Esophagus (tissue), 2 donors: ENCODE measurements around the gene TRAK1. TPM values are rescaled to one million over a fixed set of nuclear protein-coding genes. Genes with fewer than 3 reads are reported as not detected.

Experiments
- H3K27ac ChIP-seq, 2 donors: one replicate each; pipeline ENCODE4 v1.5.1; 2013; ENCODE audit warnings: low read depth in 2 of 2, mild to moderate bottlenecking in 2 of 2, inconsistent platforms in 1 of 2, low read length in 1 of 2, moderate library complexity in 1 of 2
- H3K27me3 ChIP-seq, 2 donors: one replicate each; pipeline ENCODE4 v1.6.1; 2013; ENCODE audit warnings: low read length in 2 of 2, control low read depth in 1 of 2, mild to moderate bottlenecking in 1 of 2; ENCODE audit not compliant: insufficient read depth in 2 of 2, control insufficient read depth in 1 of 2
- H3K36me3 ChIP-seq, 2 donors: one replicate each; pipeline ENCODE4 v1.6.1; 2013; ENCODE audit warnings: low read length in 1 of 2; ENCODE audit not compliant: control insufficient read depth in 2 of 2, insufficient read depth in 2 of 2
- H3K4me1 ChIP-seq, 2 donors: one replicate each; pipeline ENCODE4 v1.6.1; 2013; ENCODE audit warnings: low read length in 1 of 2; ENCODE audit not compliant: control insufficient read depth in 2 of 2, insufficient read depth in 2 of 2
- H3K4me3 ChIP-seq, 2 donors: one replicate each; pipeline ENCODE4 v1.5.1; 2013; ENCODE audit warnings: low read length in 2 of 2, mild to moderate bottlenecking in 2 of 2, low read depth in 1 of 2, moderate library complexity in 1 of 2
- H3K9me3 ChIP-seq, 2 donors: one replicate each; pipeline ENCODE4 v1.6.1; 2013; ENCODE audit warnings: mild to moderate bottlenecking in 2 of 2, low read depth in 1 of 2, low read length in 1 of 2, moderate library complexity in 1 of 2; ENCODE audit not compliant: control insufficient read depth in 2 of 2, insufficient read depth in 1 of 2
- WGBS, 2 donors: extraction: QIAGEN DNeasy Blood & Tissue Kit; methylation state at CpG; one replicate each; pipeline ENCODE4 v1.1.7; 2013; 5-methylcytosine and 5-hydroxymethylcytosine counted together
- polyA plus RNA-seq, 2 donors: library from polyadenylated mRNA; stranded (reverse); fragments of 200-250 nt; gene quantifications; one replicate each; pipeline ENCODE4 v1.2.3, GENCODE V29; 2013
- donor health status: healthy with polysubstance abuse.
- donor health status: Bipolar disorder and iron deficiency.

TRAK1 gene
- polyA plus RNA-seq, 2 donors: 12.2 to 21.4 TPM

GRCh38 chr3:42273361-42273760 is 182.2 kb downstream of the TRAK1 start:
- no peak overlapping the region for H3K27ac ChIP-seq
- 45 to 47% methylated on average over 2 of the region's 2 CpGs for WGBS, 2 donors
- H3K4me1 ChIP-seq: no peaks in the 10 kb centered on the region
- H3K36me3 ChIP-seq: no peaks in the 10 kb centered on the region
- no peak overlapping the region for H3K4me3 ChIP-seq
- no peaks in the 10 kb centered on the region for H3K9me3 ChIP-seq
- H3K27me3 ChIP-seq: peaks cover 0 to 4% of the 10 kb centered on the region in 2 donors

GRCh38 chr3:42274266-42274665 is 183.1 kb downstream of the TRAK1 start:
- Histone ChIP-seq H3K4me1 (no peaks in the 10 kb centered on the region), H3K36me3 (no peaks in the 10 kb centered on the region), H3K27ac (no peak overlapping the region), H3K9me3 (no peaks in the 10 kb centered on the region), H3K27me3 (peaks cover 0 to 4% of the 10 kb centered on the region in 2 donors), H3K4me3 (no peak overlapping the region)

- 35 to 50% methylated on average over 1 of the region's 1 CpG for WGBS, 2 donors
- Histone ChIP-seq H3K27ac (no peak overlapping the region), H3K4me1 (no peaks in the 10 kb centered on the region), H3K27me3 (peaks cover 0 to 4% of the 10 kb centered on the region in 2 donors), H3K9me3 (peaks cover 2 to 5% of the 10 kb centered on the region in 2 donors), H3K4me3 (no peak overlapping the region), H3K36me3 (no peaks in the 10 kb centered on the region)
Measured at GRCh38 chr3:42275217-42275616, 184.1 kb downstream of the TRAK1 start.

Other genes with a start within 250 kb of the TRAK1 start
- 1 to 10 TPM; 1.1 to 1.3 TPM for gene ULK4, start 129.3 kb upstream of the TRAK1 start, polyA plus RNA-seq
- under 1 TPM; 0.12 to 0.19 TPM for gene CCK, start 174.8 kb downstream of the TRAK1 start, polyA plus RNA-seq